Neuronal stem cell (in vitro differentiated cells): Measurements from ENCODE around the gene TRIP10.
"Not testable (repeated sequence)": the region's sequence is repeated elsewhere in the genome, so short reads cannot be mapped to it uniquely, and the experiment has no call there.

Experiments used
- DNase-seq: peaks from one replicate; pipeline ENCODE4 v3.0.0-alpha.2; 2013; ENCODE audit warnings: low spot score
- H2AFZ ChIP-seq: one replicate; pipeline ENCODE4 v1.6.1; 2013; ENCODE audit warnings: mild to moderate bottlenecking, low read length, inconsistent platforms
- H2AK5ac ChIP-seq: 2 replicates; pipeline ENCODE4 v1.6.1; 2013; ENCODE audit warnings: low read depth, mild to moderate bottlenecking, inconsistent platforms, low read length, moderate library complexity, mixed read lengths
- H2BK120ac ChIP-seq: 2 replicates; pipeline ENCODE4 v1.6.1; 2013; ENCODE audit warnings: low read depth, mild to moderate bottlenecking, inconsistent platforms, low read length, moderate library complexity, mixed read lengths
- H2BK12ac ChIP-seq: one replicate; pipeline ENCODE4 v1.6.1; 2013; ENCODE audit warnings: low read length, inconsistent platforms
- H2BK15ac ChIP-seq: 2 replicates; pipeline ENCODE4 v1.6.1; 2013; ENCODE audit warnings: mild to moderate bottlenecking, low read length, inconsistent platforms, mixed read lengths
- H2BK5ac ChIP-seq: one replicate; pipeline ENCODE4 v1.6.1; 2013; ENCODE audit warnings: inconsistent platforms, mild to moderate bottlenecking, low read length, moderate library complexity
- H3K14ac ChIP-seq: one replicate; pipeline ENCODE4 v1.6.1; 2013; ENCODE audit warnings: low read length, inconsistent platforms
- H3K18ac ChIP-seq: 2 replicates; pipeline ENCODE4 v1.6.1; 2013; ENCODE audit warnings: low read length, inconsistent platforms
- H3K23ac ChIP-seq: 2 replicates; pipeline ENCODE4 v1.6.1; 2013; ENCODE audit warnings: low read depth, mild to moderate bottlenecking, mixed read lengths, low read length, inconsistent platforms; ENCODE audit not compliant: poor library complexity
- H3K27ac ChIP-seq: replicated peaks from 3 replicates; pipeline ENCODE4 v1.5.1; 2013; ENCODE audit warnings: low read length, inconsistent platforms
- H3K27me3 ChIP-seq, 3 experiments: 2 replicates each; pipeline ENCODE4 v1.6.1; 2013; ENCODE audit warnings: low read length in 3 of 3, mild to moderate bottlenecking in 2 of 3, inconsistent platforms in 1 of 3, low read depth in 1 of 3, mixed read lengths in 1 of 3, moderate library complexity in 1 of 3; ENCODE audit not compliant: control insufficient read depth in 3 of 3, insufficient read depth in 3 of 3
- H3K36me3 ChIP-seq, 2 donors: replicated peaks in 1 of 2; 2 replicates each; pipeline ENCODE4 v1.6.1; 2013; ENCODE audit warnings: low read length in 2 of 2; ENCODE audit not compliant: control insufficient read depth in 2 of 2, insufficient read depth in 2 of 2
- H3K4ac ChIP-seq: 2 replicates; pipeline ENCODE4 v1.6.1; 2013; ENCODE audit warnings: inconsistent platforms, mild to moderate bottlenecking, low read length, moderate library complexity
- H3K4me1 ChIP-seq, 2 donors: 1 replicate in 1 of 2; 2 replicates in 1 of 2; pipeline ENCODE4 v1.6.1; 2013; ENCODE audit warnings: low read length in 2 of 2, low read depth in 1 of 2; ENCODE audit not compliant: control insufficient read depth in 2 of 2, insufficient read depth in 1 of 2
- H3K4me2 ChIP-seq: one replicate; pipeline ENCODE4 v1.6.1; 2013; ENCODE audit warnings: mild to moderate bottlenecking, low read length, inconsistent platforms; ENCODE audit not compliant: insufficient read depth, poor library complexity, severe bottlenecking
- H3K4me3 ChIP-seq, 2 donors: 2 replicates each; pipeline ENCODE4 v1.5.1; 2013; ENCODE audit warnings: low read length in 2 of 2, mild to moderate bottlenecking in 2 of 2, inconsistent platforms in 1 of 2, moderate library complexity in 1 of 2
- H3K79me1 ChIP-seq: one replicate; pipeline ENCODE4 v1.6.1; 2013; ENCODE audit warnings: low read depth, mild to moderate bottlenecking, inconsistent platforms, low read length, moderate library complexity
- H3K9ac ChIP-seq: one replicate; pipeline ENCODE4 v1.6.1; 2013; ENCODE audit warnings: mild to moderate bottlenecking, low read depth, low read length, inconsistent platforms; ENCODE audit not compliant: poor library complexity
- H3K9me3 ChIP-seq, 2 donors: replicated peaks in 1 of 2; 2 replicates each; pipeline versions ENCODE3 to v1.6.1; 2013; ENCODE audit warnings: low read length in 2 of 2, mild to moderate bottlenecking in 2 of 2, inconsistent platforms in 1 of 2, low read depth in 1 of 2, mixed read lengths in 1 of 2, moderate library complexity in 1 of 2; ENCODE audit not compliant: control insufficient read depth in 2 of 2, insufficient read depth in 1 of 2
- H4K8ac ChIP-seq: one replicate; pipeline ENCODE4 v1.6.1; 2013; ENCODE audit warnings: low read depth, mild to moderate bottlenecking, inconsistent platforms, low read length, moderate library complexity
- H4K91ac ChIP-seq: one replicate; pipeline ENCODE4 v1.6.1; 2013; ENCODE audit warnings: low read length, low read depth, mild to moderate bottlenecking, inconsistent platforms; ENCODE audit not compliant: poor library complexity
- WGBS, 2 donors: extraction: QIAGEN DNeasy Blood & Tissue Kit; methylation state at CpG; one replicate each; pipeline ENCODE4 v1.1.7; 2013; ENCODE audit warnings: missing lambda C conversion rate in 2 of 2, mixed read lengths in 1 of 2; ENCODE audit not compliant: insufficient read length in 2 of 2, insufficient replicate concordance in 1 of 2; ENCODE audit errors: extremely low coverage in 2 of 2; 5-methylcytosine and 5-hydroxymethylcytosine counted together

TRIP10 gene

DNA sequence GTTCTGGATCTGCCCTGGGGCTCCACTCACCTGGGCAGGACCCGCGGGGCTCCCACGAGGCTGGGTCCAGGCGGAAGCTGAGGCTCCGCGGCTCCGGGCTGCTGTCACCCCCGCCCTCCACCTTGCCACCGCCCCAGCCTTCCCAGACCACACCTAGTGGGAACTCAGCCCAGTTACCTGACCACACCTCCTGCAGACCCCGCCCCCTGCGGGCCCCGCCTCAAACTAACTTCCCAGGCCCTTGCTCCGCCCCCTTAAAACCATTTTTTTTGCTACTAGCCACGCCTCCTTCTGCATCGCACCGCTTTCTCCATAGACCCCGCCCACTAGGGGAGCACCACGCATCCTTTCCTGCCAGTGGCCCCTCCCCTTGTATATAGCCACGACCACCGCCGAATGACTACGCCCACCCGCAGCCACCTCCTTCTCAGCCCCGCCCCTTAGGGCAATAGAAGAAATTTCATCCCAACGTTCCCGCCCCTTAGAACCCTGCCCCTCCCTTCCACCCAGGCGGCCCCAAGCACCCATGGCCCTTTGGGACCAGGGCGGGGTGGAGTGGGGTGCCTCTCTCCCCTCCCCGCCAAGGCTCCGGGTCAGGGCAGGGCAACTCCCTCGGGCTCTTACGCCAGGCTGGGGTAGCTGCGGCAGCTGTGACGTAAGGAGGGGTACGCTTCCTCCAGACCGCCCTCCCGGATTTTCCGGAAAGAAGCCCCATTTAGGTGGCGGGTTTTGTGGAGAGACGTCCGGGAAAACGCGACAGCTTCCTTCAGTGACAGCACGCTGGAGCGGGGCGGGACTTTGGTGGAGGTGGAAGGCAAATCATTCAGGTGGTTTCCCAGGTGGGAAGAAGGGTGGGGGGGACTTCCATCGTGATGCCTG, 28.1 kb downstream of the TRIP10 start, which contains the start of gene SH2D3A:
Gene SH2D3A, minus strand, starts transcription at position 79 of the 879 bp plus-strand sequence. CDS start 3,687 bp downstream, outside the sequence.
- no peak within 1 kb of the TSS for H3K4ac ChIP-seq
- no peak within 1 kb of the TSS for H2BK12ac ChIP-seq
- H2BK120ac ChIP-seq, result peak within 1 kb of the TSS; percentile 95
- H3K18ac ChIP-seq, result peak within 1 kb of the TSS; percentile 83
- H2BK5ac ChIP-seq, result no peak within 1 kb of the TSS
- no peaks in the 10 kb centered on the region for H3K79me1 ChIP-seq
- peaks cover 0 to 6% of the 10 kb centered on the region in 2 donors for H3K4me1 ChIP-seq
- H3K4me3 ChIP-seq, result peak within 1 kb of the TSS in 1 of 2 donors; percentile 72
- H3K36me3 ChIP-seq, result no peaks in the 10 kb centered on the region
- WGBS, 2 donors, result no CpG with 5 or more reads among the region's 47 CpGs
- no peak within 1 kb of the TSS for H3K27ac ChIP-seq
- DNase-seq, result peak; percentile 57
- no peak within 1 kb of the TSS for H3K14ac ChIP-seq
- peak within 1 kb of the TSS; percentile 96 for H3K23ac ChIP-seq
- H3K9ac ChIP-seq, result peak within 1 kb of the TSS; percentile 30
- peak within 1 kb of the TSS; percentile 81 for H3K4me2 ChIP-seq
- H3K9me3 ChIP-seq, result peaks cover 0 to 2% of the 10 kb centered on the region in 2 donors
- no peak within 1 kb of the TSS for H4K91ac ChIP-seq
- H2AK5ac ChIP-seq, result peak within 1 kb of the TSS; percentile 54
- H3K27me3 ChIP-seq, result peaks cover 0 to 30% (median 27%) of the 10 kb centered on the region in 3 experiments
- H2AFZ ChIP-seq, result peak within 1 kb of the TSS; percentile 21
- no peak within 1 kb of the TSS for H2BK15ac ChIP-seq
- H4K8ac ChIP-seq, result no peak within 1 kb of the TSS

DNA sequence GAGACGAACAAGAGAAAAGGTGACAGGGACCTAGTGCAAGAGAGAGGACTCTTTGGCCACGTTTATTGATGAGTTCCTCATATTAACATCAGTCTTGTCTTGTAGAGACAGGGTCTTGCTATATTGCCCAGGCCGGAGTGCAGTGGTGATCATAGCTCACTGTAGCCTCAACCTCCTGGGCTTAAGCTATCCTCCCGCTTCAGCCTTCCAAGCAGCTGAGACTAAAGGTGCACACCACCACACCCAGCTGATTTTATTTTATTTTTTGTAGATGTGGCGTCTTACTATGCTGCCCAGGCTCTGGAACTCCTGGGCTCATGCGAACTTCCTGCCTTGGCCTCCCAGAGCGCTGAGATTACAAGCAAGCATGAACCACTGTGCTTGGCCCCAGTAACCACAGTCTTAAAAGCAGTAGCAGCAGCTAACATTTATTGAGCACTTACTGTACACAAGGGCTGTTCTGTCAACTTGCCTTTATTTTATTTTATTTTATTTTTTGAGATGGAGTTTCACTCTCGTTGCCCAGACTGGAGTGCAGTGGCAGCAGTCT, 28.8 kb downstream of the TRIP10 start:
- peak overlapping the region; percentile 21 for H2AFZ ChIP-seq
- no peak overlapping the region for H3K4ac ChIP-seq
- H3K27me3 ChIP-seq, result peaks cover 0 to 30% (median 27%) of the 10 kb centered on the region in 3 experiments
- no peak overlapping the region for H3K4me3 ChIP-seq
- H2AK5ac ChIP-seq, result no peak overlapping the region
- no peaks in the 10 kb centered on the region for H3K79me1 ChIP-seq
- H2BK120ac ChIP-seq, result no peak overlapping the region
- no peak overlapping the region for H4K8ac ChIP-seq
- H3K9me3 ChIP-seq, result peaks cover 0 to 2% of the 10 kb centered on the region in 2 donors
- no peak overlapping the region for H3K18ac ChIP-seq
- DNase-seq, result no peak
- no peak overlapping the region for H2BK5ac ChIP-seq
- peaks cover 0 to 6% of the 10 kb centered on the region in 2 donors for H3K4me1 ChIP-seq
- no peak overlapping the region for H3K27ac ChIP-seq
- H3K14ac ChIP-seq, result no peak overlapping the region
- no peak overlapping the region for H3K4me2 ChIP-seq
- H4K91ac ChIP-seq, result no peak overlapping the region
- H3K9ac ChIP-seq, result no peak overlapping the region
- no peak overlapping the region for H2BK12ac ChIP-seq
- H3K23ac ChIP-seq, result no peak overlapping the region
- H3K36me3 ChIP-seq, result no peaks in the 10 kb centered on the region
- WGBS, 2 donors, result no CpG with 5 or more reads among the region's 8 CpGs
- no peak overlapping the region for H2BK15ac ChIP-seq

DNA sequence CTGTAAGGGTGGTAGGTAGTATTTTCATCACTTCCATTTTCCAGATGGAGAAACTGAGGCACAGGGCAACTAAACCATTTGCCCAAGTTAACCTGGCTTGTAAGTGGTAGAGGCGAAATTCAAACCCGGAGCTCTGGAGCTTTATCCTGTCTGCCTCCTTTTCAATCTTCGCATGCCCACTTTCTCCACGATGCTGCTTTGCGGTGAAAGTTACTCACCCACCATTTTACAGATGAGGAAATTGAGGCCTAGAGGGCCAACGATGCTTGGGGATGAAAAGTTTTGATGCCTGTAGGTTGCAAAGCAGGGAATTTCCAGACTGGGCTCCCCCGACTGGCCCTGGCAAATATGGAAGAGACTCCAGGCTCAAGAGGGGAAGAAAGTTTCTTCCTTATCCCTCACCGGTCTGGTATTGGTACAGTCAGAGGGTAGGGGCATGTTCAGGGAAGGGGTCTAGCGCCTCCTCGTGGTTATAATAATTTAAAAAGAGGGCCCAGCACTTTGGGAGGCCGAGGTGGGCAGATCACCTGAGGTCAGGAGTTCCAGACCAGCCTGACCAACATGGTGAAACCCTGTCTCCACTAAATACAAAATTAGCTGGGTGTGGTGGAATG, 29.6 kb downstream of the TRIP10 start:
- Histone ChIP-seq H3K9me3 (peaks cover 0 to 2% of the 10 kb centered on the region in 2 donors), H3K79me1 (no peaks in the 10 kb centered on the region), H3K27ac (no peak overlapping the region), H3K23ac (no peak overlapping the region), H3K4ac (no peak overlapping the region), H3K27me3 (peaks cover 0 to 30% (median 27%) of the 10 kb centered on the region in 3 experiments), H4K8ac (no peak overlapping the region), H3K36me3 (no peaks in the 10 kb centered on the region), H2BK12ac (no peak overlapping the region), H3K9ac (no peak overlapping the region), H2BK5ac (no peak overlapping the region), H3K14ac (no peak overlapping the region), H2AFZ (no peak overlapping the region), H2AK5ac (no peak overlapping the region), H3K4me3 (no peak overlapping the region), H2BK120ac (no peak overlapping the region), H3K18ac (no peak overlapping the region), H3K4me2 (no peak overlapping the region), H3K4me1 (peaks cover 0 to 6% of the 10 kb centered on the region in 2 donors), H2BK15ac (no peak overlapping the region), H4K91ac (no peak overlapping the region)
- no peak for DNase-seq
- WGBS, 2 donors, result no CpG with 5 or more reads among the region's 11 CpGs

DNA sequence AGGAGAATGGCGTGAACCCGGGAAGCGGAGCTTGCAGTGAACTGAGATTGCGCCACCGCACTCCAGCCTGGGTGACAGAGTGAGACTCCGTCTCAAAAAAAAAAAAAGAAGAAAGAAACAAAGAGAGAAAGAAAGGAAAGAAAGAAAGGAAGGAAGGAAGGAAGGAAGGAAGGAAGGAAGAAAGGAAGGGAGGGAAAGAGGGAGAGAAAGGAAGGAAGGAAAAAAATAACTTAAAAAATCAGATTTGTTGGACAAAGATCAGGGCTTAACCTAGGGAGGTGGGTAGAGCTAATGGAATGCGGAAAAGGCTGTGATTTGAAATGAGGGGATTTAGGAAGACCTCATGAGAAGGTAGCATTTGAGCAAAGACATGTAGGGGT, 32.2 kb downstream of the TRIP10 start:
- not testable (repeated sequence) for H3K18ac ChIP-seq, H3K4ac ChIP-seq, H3K36me3 ChIP-seq, H3K27ac ChIP-seq, H2BK15ac ChIP-seq, H3K4me2 ChIP-seq, H2AK5ac ChIP-seq, H4K91ac ChIP-seq, H3K4me1 ChIP-seq, H3K4me3 ChIP-seq, H3K23ac ChIP-seq, DNase-seq, H2AFZ ChIP-seq, H3K9me3 ChIP-seq, H3K9ac ChIP-seq, H3K79me1 ChIP-seq, H2BK5ac ChIP-seq, H3K14ac ChIP-seq, H2BK12ac ChIP-seq, H4K8ac ChIP-seq, H2BK120ac ChIP-seq
- peaks cover 0 to 19% (median 17%) of the 10 kb centered on the region in 3 experiments for H3K27me3 ChIP-seq
- no CpG with 5 or more reads among the region's 7 CpGs for WGBS, 2 donors
